GM12801 (cell line): ENCODE measurements around the gene NUDT8.

Experiments used
- CTCF ChIP-seq: IDR thresholded peaks from one replicate; pipeline ENCODE4 v1.5.1; 2011; ENCODE audit warnings: control low read depth; ENCODE audit not compliant: insufficient read length; ENCODE audit errors: extremely low read depth

The NUDT8 gene

GRCh38 chr11:67594480-67594879, 35.3 kb downstream of the NUDT8 start:
- no peak for TF ChIP-seq CTCF

- no peak for TF ChIP-seq CTCF
Measured at GRCh38 chr11:67593565-67593905, 36.2 kb downstream of the NUDT8 start.

GRCh38 chr11:67592880-67593564, 36.7 kb downstream of the NUDT8 start:
- TF ChIP-seq CTCF = no peak

GRCh38 chr11:67588136-67588503, 41.6 kb downstream of the NUDT8 start:
- TF ChIP-seq CTCF = no peak

GRCh38 chr11:67586568-67587250, 43.0 kb downstream of the NUDT8 start:
- TF ChIP-seq CTCF = no peak

GRCh38 chr11:67585911-67586310, 43.8 kb downstream of the NUDT8 start:
- no peak for TF ChIP-seq CTCF

GRCh38 chr11:67584881-67585873, 44.6 kb downstream of the NUDT8 start:
- no peak for TF ChIP-seq CTCF
